ENCODE data around the gene PGS1. TPM values are rescaled to one million over a fixed set of nuclear protein-coding genes. Genes with fewer than 3 reads are reported as not detected.

The PGS1 gene
- polyA plus RNA-seq, 3 donors = 26.0 to 87.1 (median 28.0) TPM

GRCh38 chr17:78368854-78369495 lies 9.5 kb upstream of the PGS1 start:
- no peak for DNase-seq
- Histone ChIP-seq H3K27ac (ENCODE audit: low read depth in 1 of 2, low read length in 2 of 2) (no peak overlapping the region), H2AFZ (ENCODE audit: insufficient read depth, low read depth, low read length, poor library complexity, severe bottlenecking) (no peak overlapping the region), H4K20me1 (ENCODE audit: insufficient read depth, low read length) (no peaks in the 10 kb centered on the region), H3K9ac (ENCODE audit: insufficient read depth, low read length, poor library complexity, severe bottlenecking) (no peak overlapping the region), H3K4me2 (replicated peaks; ENCODE audit: extremely low read depth, low read length, poor library complexity, severe bottlenecking) (no peak overlapping the region), H3K79me2 (ENCODE audit: insufficient read depth, low read length) (no peaks in the 10 kb centered on the region), H3K4me3 (replicated peaks in 1 of 3; ENCODE audit: low read depth in 2 of 3, low read length in 3 of 3) (no peak overlapping the region), H3K9me3 (replicated peaks in 1 of 2; ENCODE audit: control insufficient read depth in 1 of 2, insufficient read depth in 1 of 2, low read length in 2 of 2) (no peaks in the 10 kb centered on the region), H3K27me3 (ENCODE audit: control insufficient read depth in 2 of 2, insufficient read depth in 2 of 2, low read length in 2 of 2) (peaks cover 0 to 24% of the 10 kb centered on the region in 2 donors), H3K36me3 (replicated peaks in 1 of 2; ENCODE audit: control insufficient read depth in 1 of 2, insufficient read depth in 2 of 2, low read length in 2 of 2) (no peaks in the 10 kb centered on the region), H3K4me1 (ENCODE audit: control insufficient read depth in 1 of 2, insufficient read depth in 2 of 2, low read length in 2 of 2) (peaks cover 0 to 5% of the 10 kb centered on the region in 2 donors)
- TF ChIP-seq, protein P1, sequence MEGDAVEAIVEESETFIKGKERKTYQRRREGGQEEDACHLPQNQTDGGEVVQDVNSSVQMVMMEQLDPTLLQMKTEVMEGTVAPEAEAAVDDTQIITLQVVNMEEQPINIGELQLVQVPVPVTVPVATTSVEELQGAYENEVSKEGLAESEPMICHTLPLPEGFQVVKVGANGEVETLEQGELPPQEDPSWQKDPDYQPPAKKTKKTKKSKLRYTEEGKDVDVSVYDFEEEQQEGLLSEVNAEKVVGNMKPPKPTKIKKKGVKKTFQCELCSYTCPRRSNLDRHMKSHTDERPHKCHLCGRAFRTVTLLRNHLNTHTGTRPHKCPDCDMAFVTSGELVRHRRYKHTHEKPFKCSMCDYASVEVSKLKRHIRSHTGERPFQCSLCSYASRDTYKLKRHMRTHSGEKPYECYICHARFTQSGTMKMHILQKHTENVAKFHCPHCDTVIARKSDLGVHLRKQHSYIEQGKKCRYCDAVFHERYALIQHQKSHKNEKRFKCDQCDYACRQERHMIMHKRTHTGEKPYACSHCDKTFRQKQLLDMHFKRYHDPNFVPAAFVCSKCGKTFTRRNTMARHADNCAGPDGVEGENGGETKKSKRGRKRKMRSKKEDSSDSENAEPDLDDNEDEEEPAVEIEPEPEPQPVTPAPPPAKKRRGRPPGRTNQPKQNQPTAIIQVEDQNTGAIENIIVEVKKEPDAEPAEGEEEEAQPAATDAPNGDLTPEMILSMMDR (IDR thresholded peaks at IDR 0.05) = no peak
- peaks cover 23 to 28% (median 27%) of the 10 kb centered on the region in 3 donors for H3K27me3 Mint-ChIP-seq (ENCODE audit: low read depth in 3 of 3)
- H3K9me3 Mint-ChIP-seq = no peaks in the 10 kb centered on the region
- WGBS (ENCODE audit: insufficient coverage) = no CpG with 5 or more reads among the region's 8 CpGs
- peak overlapping the region in 1 of 7 donors; percentile 76 for H3K27ac Mint-ChIP-seq
- no peak overlapping the region for H3K4me3 Mint-ChIP-seq
- peaks cover 13% of the 10 kb centered on the region for H3K4me1 Mint-ChIP-seq
- no peaks in the 10 kb centered on the region for H3K36me3 Mint-ChIP-seq
- intact Hi-C loops (cut with micrococcal nuclease) = no loop called here

GRCh38 chr17:78369791-78370381 lies 8.6 kb upstream of the PGS1 start:
- Histone ChIP-seq H2AFZ (ENCODE audit: insufficient read depth, low read depth, low read length, poor library complexity, severe bottlenecking) (no peak overlapping the region), H3K27ac (ENCODE audit: low read depth in 1 of 2, low read length in 2 of 2) (no peak overlapping the region), H3K9ac (ENCODE audit: insufficient read depth, low read length, poor library complexity, severe bottlenecking) (no peak overlapping the region), H3K4me1 (ENCODE audit: control insufficient read depth in 1 of 2, insufficient read depth in 2 of 2, low read length in 2 of 2) (peaks cover 6 to 9% of the 10 kb centered on the region in 2 donors), H3K79me2 (ENCODE audit: insufficient read depth, low read length) (no peaks in the 10 kb centered on the region), H3K4me3 (replicated peaks in 1 of 3; ENCODE audit: low read depth in 2 of 3, low read length in 3 of 3) (no peak overlapping the region), H4K20me1 (ENCODE audit: insufficient read depth, low read length) (no peaks in the 10 kb centered on the region), H3K27me3 (ENCODE audit: control insufficient read depth in 2 of 2, insufficient read depth in 2 of 2, low read length in 2 of 2) (peaks cover 0 to 15% of the 10 kb centered on the region in 2 donors), H3K36me3 (replicated peaks in 1 of 2; ENCODE audit: control insufficient read depth in 1 of 2, insufficient read depth in 2 of 2, low read length in 2 of 2) (no peaks in the 10 kb centered on the region), H3K9me3 (replicated peaks in 1 of 2; ENCODE audit: control insufficient read depth in 1 of 2, insufficient read depth in 1 of 2, low read length in 2 of 2) (no peaks in the 10 kb centered on the region), H3K4me2 (replicated peaks; ENCODE audit: extremely low read depth, low read length, poor library complexity, severe bottlenecking) (no peak overlapping the region)
- WGBS (ENCODE audit: insufficient coverage) = 78% methylated on average over 8 of the region's 13 CpGs
- no peaks in the 10 kb centered on the region for H3K9me3 Mint-ChIP-seq
- no peak overlapping the region for H3K4me3 Mint-ChIP-seq
- DNase-seq = no peak
- H3K27me3 Mint-ChIP-seq (ENCODE audit: low read depth in 3 of 3) = peaks cover 15 to 20% (median 18%) of the 10 kb centered on the region in 3 donors
- TF ChIP-seq, protein P1 (IDR thresholded peaks at IDR 0.05) = no peak
- H3K27ac Mint-ChIP-seq = no peak overlapping the region
- H3K36me3 Mint-ChIP-seq = peaks cover 0 to 5% of the 10 kb centered on the region in 2 donors
- intact Hi-C loops (cut with micrococcal nuclease) = no loop called here
- peaks cover 14% of the 10 kb centered on the region for H3K4me1 Mint-ChIP-seq

Measured in CD14-positive monocyte (primary cell).